Aorta (tissue), 5 donors: ENCODE results near the gene ADCK2. TPM values are rescaled to one million over a fixed set of nuclear protein-coding genes. Genes with fewer than 3 reads are reported as not detected.
"Not testable (repeated sequence)": the region's sequence is repeated elsewhere in the genome, so short reads cannot be mapped to it uniquely, and the experiment has no call there.

Source experiments
- ATAC-seq: fragments of 200-7000 bp; cut with Tn5 transposase; one replicate; pipeline ENCODE4 v1.9.1; 2022; ENCODE audit warnings: moderate library complexity; ENCODE audit not compliant: low FRiP score
- DNase-seq, 2 donors: peaks; one replicate each; pipeline ENCODE4 v3.0.0-alpha.2; 2020
- H3K27ac ChIP-seq, 2 donors: one replicate each; pipeline ENCODE4 v1.5.1; 2013; ENCODE audit warnings: low read length in 2 of 2, mild to moderate bottlenecking in 2 of 2, moderate library complexity in 2 of 2, control low read depth in 1 of 2, inconsistent platforms in 1 of 2, low read depth in 1 of 2
- H3K27me3 ChIP-seq, 2 donors: one replicate each; pipeline ENCODE4 v1.6.1; 2013; ENCODE audit warnings: control low read depth in 1 of 2, low read length in 1 of 2, mild to moderate bottlenecking in 1 of 2, moderate library complexity in 1 of 2; ENCODE audit not compliant: insufficient read depth in 2 of 2, control insufficient read depth in 1 of 2
- H3K36me3 ChIP-seq, 2 donors: one replicate each; pipeline ENCODE4 v1.6.1; 2013; ENCODE audit warnings: control low read depth in 1 of 2, low read length in 1 of 2, mild to moderate bottlenecking in 1 of 2; ENCODE audit not compliant: insufficient read depth in 2 of 2, control insufficient read depth in 1 of 2
- H3K4me1 ChIP-seq, 2 donors: one replicate each; pipeline ENCODE4 v1.6.1; 2013; ENCODE audit warnings: low read length in 2 of 2, control low read depth in 1 of 2, mild to moderate bottlenecking in 1 of 2, moderate library complexity in 1 of 2; ENCODE audit not compliant: insufficient read depth in 2 of 2, control insufficient read depth in 1 of 2
- H3K4me3 ChIP-seq, 2 donors: one replicate each; pipeline ENCODE4 v1.5.1; 2013; ENCODE audit warnings: low read length in 2 of 2, control low read depth in 1 of 2, mild to moderate bottlenecking in 1 of 2
- H3K9me3 ChIP-seq: one replicate; pipeline ENCODE4 v1.6.1; 2013; ENCODE audit warnings: mild to moderate bottlenecking, low read length; ENCODE audit not compliant: control insufficient read depth
- WGBS, 2 donors: extraction: QIAGEN DNeasy Blood & Tissue Kit; methylation state at CpG; one replicate each; pipeline ENCODE4 v1.1.7; 2013; 5-methylcytosine and 5-hydroxymethylcytosine counted together
- intact Hi-C, 2 donors: fragments of 100-400 bp; cut with DNase I; formaldehyde crosslinking; loops; one replicate each; pipeline versions ENCODE4 v1.14.2 to v1.15.0; 2022
- polyA plus RNA-seq, 2 donors: library from polyadenylated mRNA; stranded (reverse); fragments of 200-250 nt; gene quantifications; one replicate each; pipeline ENCODE4 v1.2.3, GENCODE V29; 2013
- total RNA-seq, 2 donors: library from RNA; stranded (reverse); fragmentation: NEBNext Ultra II Directional; extraction: Animal tissue kit (Norgen Biotek cat#: 25700); gene quantifications; one replicate each; pipeline ENCODE4 v1.2.1, GENCODE V29; 2021
- donor health status: healthy with polysubstance abuse.
- donor health status: Bipolar disorder and iron deficiency.
- donor health status: DM: no; HTN: no; CAD: no.
- donor health status: DM: no; HTN: no; CAD: no.
- donor health status: DM: yes; HTN: yes; CAD: no.

ADCK2 gene
- total and polyA plus RNA-seq, 4 donors, result 10.9 to 15.8 (median 13.9) TPM

- H3K36me3 ChIP-seq, intact Hi-C loops, H3K9me3 ChIP-seq, H3K27me3 ChIP-seq, H3K4me3 ChIP-seq, H3K27ac ChIP-seq, ATAC-seq, H3K4me1 ChIP-seq: not testable (repeated sequence)
- 56 to 64% methylated on average over 13 of the region's 13 CpGs for WGBS, 2 donors
- DNase-seq, result peak in 1 of 2 donors; percentile 36
These were observed 28.0 kb upstream of the ADCK2 start for GRCh38 chr7:140644761-140645160.

DNA sequence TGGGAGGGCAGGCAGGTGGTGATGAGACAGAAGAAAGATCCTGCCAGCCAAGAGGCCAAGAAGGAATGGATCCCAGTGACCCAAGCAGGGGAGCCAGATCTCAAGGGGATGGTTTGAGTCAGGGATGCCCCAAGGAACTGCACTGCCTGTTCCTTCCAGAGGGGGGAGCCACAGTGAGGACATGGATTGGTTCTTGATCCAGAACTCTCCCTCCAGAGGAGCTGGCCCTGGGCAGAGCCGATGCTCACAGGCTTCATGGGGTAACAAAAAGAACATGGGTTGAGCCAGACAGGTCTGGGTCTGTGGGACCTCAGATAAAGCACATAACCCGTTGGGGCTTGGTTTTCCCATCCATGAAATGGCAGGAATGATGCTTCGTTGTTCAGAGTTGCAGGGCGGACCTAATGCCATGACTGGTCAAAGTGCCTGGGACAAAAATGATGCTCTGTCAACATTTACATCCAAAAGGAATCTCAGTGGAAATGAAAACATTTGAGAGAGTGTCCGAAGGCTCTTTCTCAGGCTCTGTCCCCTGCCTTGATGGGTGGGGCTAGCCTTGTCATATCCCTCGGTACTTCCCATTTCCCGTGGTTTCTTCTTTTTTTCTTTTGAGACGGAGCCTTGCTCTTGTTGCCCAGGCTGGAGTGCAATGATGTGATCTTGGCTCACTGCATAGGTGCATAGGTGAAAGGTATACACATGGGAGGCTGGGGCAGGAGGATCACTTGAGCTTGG lies 27.4 kb upstream of the ADCK2 start:
- no peak for ATAC-seq
- 83 to 86% methylated on average over 8 of the region's 8 CpGs for WGBS, 2 donors
- H3K27ac ChIP-seq, result no peak overlapping the region

GRCh38 chr7:140646931-140647647 lies 25.7 kb upstream of the ADCK2 start:
- 23 to 27% methylated on average over 8 of the region's 8 CpGs for WGBS, 2 donors

More for the DNA sequence above, 27.4 kb upstream of the ADCK2 start:
- Histone ChIP-seq H3K4me1 (no peaks in the 10 kb centered on the region), H3K27me3 (no peaks in the 10 kb centered on the region), H3K9me3 (no peaks in the 10 kb centered on the region), H3K36me3 (no peaks in the 10 kb centered on the region), H3K4me3 (no peak overlapping the region)
- peak in 1 of 2 donors; percentile 60 for DNase-seq
- intact Hi-C loops, result no loop called here

GRCh38 chr7:140649556-140650205 lies 23.1 kb upstream of the ADCK2 start:
- H3K4me3 ChIP-seq, result no peak overlapping the region
- ATAC-seq, result no peak
- H3K36me3 ChIP-seq, result no peaks in the 10 kb centered on the region
- no peaks in the 10 kb centered on the region for H3K4me1 ChIP-seq
- H3K27me3 ChIP-seq, result no peaks in the 10 kb centered on the region
- no peaks in the 10 kb centered on the region for H3K9me3 ChIP-seq
- 84 to 86% methylated on average over 6 of the region's 6 CpGs for WGBS, 2 donors
- intact Hi-C loops, result loop anchor here in 1 of 2 donors (5.0 kb wide), 1 partner anchor 172 kb away; the partner anchor contains the start of gene MKRN1
- DNase-seq, result peak in 1 of 2 donors; percentile 32
- H3K27ac ChIP-seq, result no peak overlapping the region

More at GRCh38 chr7:140646931-140647647, 25.7 kb upstream of the ADCK2 start:
- no peaks in the 10 kb centered on the region for H3K36me3 ChIP-seq
- H3K27ac ChIP-seq, result no peak overlapping the region
- no peaks in the 10 kb centered on the region for H3K4me1 ChIP-seq
- DNase-seq, result peak in 1 of 2 donors; percentile 71
- intact Hi-C loops, result no loop called here
- H3K27me3 ChIP-seq, result no peaks in the 10 kb centered on the region
- H3K9me3 ChIP-seq, result no peaks in the 10 kb centered on the region
- peak; percentile 22 for ATAC-seq
- H3K4me3 ChIP-seq, result no peak overlapping the region

DNA sequence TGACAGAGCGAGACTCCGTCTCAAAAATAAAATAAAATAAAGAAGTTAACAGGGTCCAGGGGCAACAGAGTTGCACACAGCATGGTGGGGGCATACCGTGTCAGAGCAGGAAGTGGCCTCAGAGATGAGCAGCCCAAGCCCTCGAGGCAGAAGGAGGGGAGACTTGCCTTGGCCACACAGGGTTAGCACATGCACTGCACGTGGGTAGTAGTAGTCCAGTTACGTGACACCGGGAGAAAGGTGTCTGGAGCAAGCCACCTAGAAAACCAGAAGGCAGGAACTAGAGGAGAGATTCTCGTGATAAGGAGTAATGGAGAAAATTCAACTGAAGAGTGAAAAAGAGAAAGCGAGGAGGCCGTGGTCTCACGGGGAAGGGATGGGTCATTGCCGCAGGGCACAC lies 22.4 kb upstream of the ADCK2 start:
- ATAC-seq (no peak), DNase-seq (peak in 1 of 2 donors; percentile 42)
- Histone ChIP-seq H3K27ac (no peak overlapping the region), H3K9me3 (no peaks in the 10 kb centered on the region), H3K4me1 (no peaks in the 10 kb centered on the region), H3K36me3 (no peaks in the 10 kb centered on the region), H3K4me3 (no peak overlapping the region), H3K27me3 (no peaks in the 10 kb centered on the region)
- intact Hi-C loops, result loop anchor here in 1 of 2 donors (5.0 kb wide), 1 partner anchor 173 kb away; the partner anchor contains the start of gene MKRN1
- 92 to 93% methylated on average over 12 of the region's 12 CpGs for WGBS, 2 donors

- H3K4me3 ChIP-seq, result no peak overlapping the region
- H3K36me3 ChIP-seq, result no peaks in the 10 kb centered on the region
- H3K4me1 ChIP-seq, result no peaks in the 10 kb centered on the region
- ATAC-seq (peak; percentile 85), DNase-seq (peak; percentile 64 to 69)
- intact Hi-C loops, result loop anchor here (1.0 to 5.0 kb wide), 3 partner anchors 135 to 176 kb away; partner anchors contain the start of gene MKRN1 (in 1 of the 2)
- 14 to 16% methylated on average over 15 of the region's 15 CpGs for WGBS, 2 donors
- no peaks in the 10 kb centered on the region for H3K27me3 ChIP-seq
- H3K9me3 ChIP-seq, result no peaks in the 10 kb centered on the region
- no peak overlapping the region for H3K27ac ChIP-seq
These were observed 19.2 kb upstream of the ADCK2 start for GRCh38 chr7:140653319-140654108.

GRCh38 chr7:140654109-140654387 lies 18.7 kb upstream of the ADCK2 start:
- H3K4me1 ChIP-seq, result no peaks in the 10 kb centered on the region
- no peak overlapping the region for H3K27ac ChIP-seq
- no peak for DNase-seq
- intact Hi-C loops, result loop anchor here in 1 of 2 donors (5.0 kb wide), 1 partner anchor 177 kb away; the partner anchor contains the start of gene MKRN1
- ATAC-seq, result no peak
- H3K4me3 ChIP-seq, result no peak overlapping the region
- no peaks in the 10 kb centered on the region for H3K36me3 ChIP-seq
- H3K27me3 ChIP-seq, result no peaks in the 10 kb centered on the region
- H3K9me3 ChIP-seq, result no peaks in the 10 kb centered on the region
- 40 to 47% methylated on average over 2 of the region's 2 CpGs for WGBS, 2 donors

- Histone ChIP-seq H3K36me3 (no peaks in the 10 kb centered on the region), H3K9me3 (no peaks in the 10 kb centered on the region), H3K4me3 (no peak overlapping the region), H3K4me1 (no peaks in the 10 kb centered on the region), H3K27me3 (no peaks in the 10 kb centered on the region), H3K27ac (no peak overlapping the region)
- 91 to 99% methylated on average over 4 of the region's 4 CpGs for WGBS, 2 donors
- intact Hi-C loops, result loop anchor here in 1 of 2 donors (5.0 kb wide), 1 partner anchor 177 kb away; the partner anchor contains the start of gene MKRN1
- DNase-seq (peak in 1 of 2 donors; percentile 37), ATAC-seq (no peak)
These were observed 18.1 kb upstream of the ADCK2 start for GRCh38 chr7:140654661-140655060.
